IPS-18a (cell line): ENCODE results near the gene ENOX1.

ENCODE experiments used
- H3K27ac ChIP-seq: one replicate; pipeline ENCODE4 v1.5.1; 2013; ENCODE audit warnings: low read length
- H3K27me3 ChIP-seq: one replicate; pipeline ENCODE4 v1.6.1; 2013; ENCODE audit warnings: mild to moderate bottlenecking, low read length; ENCODE audit not compliant: control insufficient read depth, insufficient read depth
- H3K36me3 ChIP-seq: one replicate; pipeline ENCODE4 v1.6.1; 2013; ENCODE audit warnings: low read depth, low read length; ENCODE audit not compliant: control insufficient read depth
- H3K4me1 ChIP-seq: one replicate; pipeline ENCODE4 v1.6.1; 2013; ENCODE audit warnings: low read depth, low read length; ENCODE audit not compliant: control insufficient read depth
- H3K4me3 ChIP-seq: one replicate; pipeline ENCODE4 v1.5.1; 2013; ENCODE audit warnings: low read length
- H3K9ac ChIP-seq: one replicate; pipeline ENCODE4 v1.6.1; 2013; ENCODE audit warnings: mild to moderate bottlenecking, low read length, moderate library complexity
- H3K9me3 ChIP-seq: one replicate; pipeline ENCODE4 v1.6.1; 2013; ENCODE audit warnings: low read depth, low read length; ENCODE audit not compliant: control insufficient read depth

Gene ENOX1

GRCh38 chr13:43555667-43556066 is 231.1 kb downstream of the ENOX1 start:
- no peaks in the 10 kb centered on the region for H3K36me3 ChIP-seq
- no peak overlapping the region for H3K9ac ChIP-seq

GRCh38 chr13:43551897-43552456 is 234.8 kb downstream of the ENOX1 start:
- H3K4me1 ChIP-seq = no peaks in the 10 kb centered on the region
- no peak overlapping the region for H3K9ac ChIP-seq
- no peaks in the 10 kb centered on the region for H3K27me3 ChIP-seq
- H3K4me3 ChIP-seq = no peak overlapping the region
- H3K36me3 ChIP-seq = no peaks in the 10 kb centered on the region
- H3K9me3 ChIP-seq = no peaks in the 10 kb centered on the region
- no peak overlapping the region for H3K27ac ChIP-seq

More at GRCh38 chr13:43555667-43556066, 231.1 kb downstream of the ENOX1 start:
- Histone ChIP-seq H3K4me3 (no peak overlapping the region), H3K4me1 (no peaks in the 10 kb centered on the region), H3K27me3 (no peaks in the 10 kb centered on the region), H3K27ac (no peak overlapping the region), H3K9me3 (no peaks in the 10 kb centered on the region)

- no peak overlapping the region for H3K27ac ChIP-seq
- H3K4me1 ChIP-seq = no peaks in the 10 kb centered on the region
- no peak overlapping the region for H3K9ac ChIP-seq
These were observed 240.0 kb downstream of the ENOX1 start for GRCh38 chr13:43546816-43547215.

GRCh38 chr13:43546251-43546650 is 240.5 kb downstream of the ENOX1 start:
- no peak overlapping the region for H3K4me3 ChIP-seq
- no peaks in the 10 kb centered on the region for H3K36me3 ChIP-seq
- no peaks in the 10 kb centered on the region for H3K4me1 ChIP-seq
- H3K9ac ChIP-seq = no peak overlapping the region
- H3K27me3 ChIP-seq = no peaks in the 10 kb centered on the region
- no peaks in the 10 kb centered on the region for H3K9me3 ChIP-seq
- no peak overlapping the region for H3K27ac ChIP-seq

More at GRCh38 chr13:43546816-43547215, 240.0 kb downstream of the ENOX1 start:
- Histone ChIP-seq H3K9me3 (no peaks in the 10 kb centered on the region), H3K36me3 (no peaks in the 10 kb centered on the region), H3K4me3 (no peak overlapping the region), H3K27me3 (no peaks in the 10 kb centered on the region)

GRCh38 chr13:43545317-43545874 is 241.4 kb downstream of the ENOX1 start:
- no peaks in the 10 kb centered on the region for H3K27me3 ChIP-seq
- no peak overlapping the region for H3K9ac ChIP-seq
- no peaks in the 10 kb centered on the region for H3K4me1 ChIP-seq
- H3K36me3 ChIP-seq = no peaks in the 10 kb centered on the region
- H3K4me3 ChIP-seq = no peak overlapping the region
- H3K9me3 ChIP-seq = no peaks in the 10 kb centered on the region
- H3K27ac ChIP-seq = no peak overlapping the region

- Histone ChIP-seq H3K4me1 (no peaks in the 10 kb centered on the region), H3K27ac (no peak overlapping the region), H3K36me3 (no peaks in the 10 kb centered on the region), H3K9me3 (no peaks in the 10 kb centered on the region), H3K4me3 (no peak overlapping the region), H3K9ac (no peak overlapping the region), H3K27me3 (no peaks in the 10 kb centered on the region)
These were observed 242.1 kb downstream of the ENOX1 start for GRCh38 chr13:43544631-43545030.

- H3K27ac ChIP-seq = no peak overlapping the region
- H3K4me3 ChIP-seq = no peak overlapping the region
- no peaks in the 10 kb centered on the region for H3K36me3 ChIP-seq
- no peaks in the 10 kb centered on the region for H3K4me1 ChIP-seq
- no peak overlapping the region for H3K9ac ChIP-seq
- H3K9me3 ChIP-seq = no peaks in the 10 kb centered on the region
- H3K27me3 ChIP-seq = no peaks in the 10 kb centered on the region
These were observed 242.8 kb downstream of the ENOX1 start for GRCh38 chr13:43544011-43544410.

- H3K9ac ChIP-seq = no peak overlapping the region
- H3K36me3 ChIP-seq = no peaks in the 10 kb centered on the region
- no peak overlapping the region for H3K27ac ChIP-seq
- H3K4me1 ChIP-seq = no peaks in the 10 kb centered on the region
- no peaks in the 10 kb centered on the region for H3K9me3 ChIP-seq
- H3K4me3 ChIP-seq = no peak overlapping the region
- no peaks in the 10 kb centered on the region for H3K27me3 ChIP-seq
These were observed 243.4 kb downstream of the ENOX1 start for GRCh38 chr13:43543331-43543730.

GRCh38 chr13:43537124-43537523 is 249.6 kb downstream of the ENOX1 start:
- Histone ChIP-seq H3K9ac (no peak overlapping the region), H3K27ac (no peak overlapping the region), H3K9me3 (no peaks in the 10 kb centered on the region), H3K27me3 (no peaks in the 10 kb centered on the region), H3K4me3 (no peak overlapping the region), H3K4me1 (no peaks in the 10 kb centered on the region), H3K36me3 (no peaks in the 10 kb centered on the region)

- H3K27me3 ChIP-seq = no peaks in the 10 kb centered on the region
- no peak overlapping the region for H3K27ac ChIP-seq
- H3K9me3 ChIP-seq = no peaks in the 10 kb centered on the region
- H3K4me1 ChIP-seq = no peaks in the 10 kb centered on the region
- H3K4me3 ChIP-seq = no peak overlapping the region
- H3K36me3 ChIP-seq = no peaks in the 10 kb centered on the region
- H3K9ac ChIP-seq = no peak overlapping the region
These were observed 257.0 kb downstream of the ENOX1 start for GRCh38 chr13:43529796-43530195.

- H3K36me3 ChIP-seq = no peaks in the 10 kb centered on the region
- H3K4me1 ChIP-seq = no peaks in the 10 kb centered on the region
- no peaks in the 10 kb centered on the region for H3K27me3 ChIP-seq
- H3K4me3 ChIP-seq = no peak overlapping the region
- no peak overlapping the region for H3K9ac ChIP-seq
- H3K9me3 ChIP-seq = no peaks in the 10 kb centered on the region
- H3K27ac ChIP-seq = no peak overlapping the region
These were observed 257.8 kb downstream of the ENOX1 start for GRCh38 chr13:43528992-43529391.

- H3K27me3 ChIP-seq = no peaks in the 10 kb centered on the region
- no peak overlapping the region for H3K9ac ChIP-seq
- no peaks in the 10 kb centered on the region for H3K4me1 ChIP-seq
- no peaks in the 10 kb centered on the region for H3K9me3 ChIP-seq
- no peaks in the 10 kb centered on the region for H3K36me3 ChIP-seq
- no peak overlapping the region for H3K4me3 ChIP-seq
- no peak overlapping the region for H3K27ac ChIP-seq
These were observed 264.0 kb downstream of the ENOX1 start for GRCh38 chr13:43522788-43523187.
